ENCODE results near the gene HEXD. TPM values are rescaled to one million over a fixed set of nuclear protein-coding genes. Genes with fewer than 3 reads are reported as not detected.

HEXD gene
- total and polyA plus RNA-seq, 10 of the 15 experiments (the other 5 are each of a cell fraction or from before 2014, with no cell fraction given): 1.6 to 24.2 (median 7.0) TPM

- TF ChIP-seq PRDM15 (CRISPR knock-in tag; IDR thresholded peaks at IDR 0.05): no peak
Measured at GRCh38 chr17:82389379-82389778, 28.8 kb upstream of the HEXD start (continued).

GRCh38 chr17:82390015-82390859 is 27.9 kb upstream of the HEXD start:
- Histone ChIP-seq H3K27ac (ENCODE audit: control insufficient read depth, insufficient read depth) (no peak overlapping the region), H3K9ac (ENCODE audit: control insufficient read depth, insufficient read depth, low read length) (no peak overlapping the region), H3K4me2 (ENCODE audit: control insufficient read depth, insufficient read depth) (no peak overlapping the region), H2AFZ (ENCODE audit: control insufficient read depth, low read depth, low read length) (no peak overlapping the region), H3K4me3 (no peak overlapping the region), H3K4me1 (ENCODE audit: control insufficient read depth, insufficient read depth, low read length) (no peaks in the 10 kb centered on the region), H4K20me1 (ENCODE audit: control insufficient read depth, insufficient read depth) (no peaks in the 10 kb centered on the region), H3K27me3 (replicated peaks in 1 of 2; ENCODE audit: control insufficient read depth in 2 of 2, insufficient read depth in 2 of 2, low read length in 1 of 2) (no peaks in the 10 kb centered on the region), H3K79me2 (ENCODE audit: control insufficient read depth, insufficient read depth, low read length) (no peaks in the 10 kb centered on the region), H3K36me3 (ENCODE audit: control insufficient read depth in 2 of 2, insufficient read depth in 2 of 2, low read length in 1 of 2) (no peaks in the 10 kb centered on the region; a peak in 2 of 4 replicates), H3K9me3 (replicated peaks; ENCODE audit: control insufficient read depth, insufficient read depth, low read length) (no peaks in the 10 kb centered on the region)
- ChIA-PET CTCF (no interaction called here), POLR2A (no interaction called here), SMC1A (ENCODE audit: uncharacterized antibody, unreplicated experiment) (interaction anchor here (1.0 kb wide), 1 partner anchor 23 kb away, joined by 3 read pairs; no protein-coding TSS in a partner anchor), RAD21 (ENCODE audit: unreplicated experiment) (no interaction called here)
- intact Hi-C loops (cut with micrococcal nuclease; ENCODE audit: unreplicated experiment) (no loop called here), in situ Hi-C loops (cut with MboI) (no loop called here)
- TF ChIP-seq BACH1 (IDR thresholded peaks at IDR 0.05; ENCODE audit: borderline replicate concordance) (no peak), POLR2A (IDR thresholded peaks at IDR 0.05; ENCODE audit: low read depth, low read length) (peak; percentile 44; the same call in 1 of the 2 replicates), RB1 (IDR thresholded peaks at IDR 0.05; ENCODE audit: borderline replicate concordance) (no peak), NFIC (IDR thresholded peaks at IDR 0.05; ENCODE audit: low read depth, low read length) (no peak)
- 89% methylated on average over 27 of the region's 34 CpGs for WGBS (ENCODE audit: insufficient coverage, insufficient replicate concordance, low lambda C conversion rate, missing lambda C conversion rate)
- no TSS peak for BruUV-seq (replicated peaks)
- FAIRE-seq (no peak), ATAC-seq (no peak), DNase-seq (ENCODE audit: low read depth, low spot score) (no peak)

All from GM12878 (cell line).